ENCODE measurements around the gene STXBP3. TPM values are rescaled to one million over a fixed set of nuclear protein-coding genes. Genes with fewer than 3 reads are reported as not detected.

STXBP3 gene
- total RNA-seq, 4 donors from 2014 or later = 41.4 to 97.0 (median 79.1) TPM

GRCh38 chr1:108819878-108820277 is 73.4 kb downstream of the STXBP3 start:
- TF ChIP-seq CTCF (IDR thresholded peaks at IDR 0.05; ENCODE audit: low read depth) = no peak

GRCh38 chr1:108823632-108824031 is 77.2 kb downstream of the STXBP3 start:
- TF ChIP-seq CTCF (IDR thresholded peaks at IDR 0.05; ENCODE audit: low read depth) = no peak

GRCh38 chr1:108824051-108824450 is 77.6 kb downstream of the STXBP3 start:
- no peak for TF ChIP-seq CTCF (IDR thresholded peaks at IDR 0.05; ENCODE audit: low read depth)

- TF ChIP-seq CTCF (IDR thresholded peaks at IDR 0.05; ENCODE audit: low read depth) = no peak
Observed at GRCh38 chr1:108826081-108826635, 79.7 kb downstream of the STXBP3 start.

- no peak for TF ChIP-seq CTCF (IDR thresholded peaks at IDR 0.05; ENCODE audit: low read depth)
Observed at GRCh38 chr1:108828074-108828961, 81.8 kb downstream of the STXBP3 start.

- TF ChIP-seq CTCF (IDR thresholded peaks at IDR 0.05; ENCODE audit: low read depth) = no peak
Observed at GRCh38 chr1:108829498-108829916, 83.0 kb downstream of the STXBP3 start.

All from subcutaneous adipose tissue (tissue), 4 donors.